A549 (cell line): ENCODE measurements around the gene ZNF521. TPM values are rescaled to one million over a fixed set of nuclear protein-coding genes. Genes with fewer than 3 reads are reported as not detected.

Experiments used
- ATAC-seq, 2 experiments: fragments of 200-7000 bp in 1 of 2; fragments of >200 bp in 1 of 2; cut with Nextera tagmentation in 1 of 2; cut with Tn5 transposase in 1 of 2; 3 replicates each; pipeline versions ENCODE4 v1.8.0 to v1.9.1; 2018 to 2020; ENCODE audit warnings: mild to moderate bottlenecking in 1 of 2, moderate library complexity in 1 of 2
- CTCF ChIA-PET: fragments of 300-600 bp; sonication (Branson Sonifier 250); formaldehyde crosslinking; extraction: SDS; loops from one replicate; lab custom pipeline; 2021; ENCODE audit warnings: antibody characterized with exemption, inconsistent platforms; lab: Yijun Ruan, JAX
- POLR2A ChIA-PET: fragments of 350-600 bp; formaldehyde crosslinking; extraction: SDS; loops from one replicate; lab custom pipeline; 2021; ENCODE audit warnings: antibody characterized with exemption, inconsistent platforms; lab: Yijun Ruan, JAX
- DNase-seq, 2 experiments: peaks; one replicate each; pipeline versions ENCODE4 v3.0.0 to v3.0.0-alpha.2; 2011 to 2016; ENCODE audit warnings: low read depth in 1 of 2, low spot score in 1 of 2
- FAIRE-seq: peaks from 2 replicates; lab custom pipeline; 2011; peaks lifted over from hg19 to GRCh38; lab: Jason Lieb, UNC
- H3K27ac ChIP-seq, 2 experiments: fragments of >200 bp; sonication (Bioruptor Twin); formaldehyde crosslinking; 3 replicates each; pipeline ENCODE4 v1.5.1; 2016 to 2017
- H3K4me1 ChIP-seq: fragments of >200 bp; sonication (Bioruptor Twin); formaldehyde crosslinking; 3 replicates; pipeline ENCODE4 v1.6.1; 2016
- H3K4me2 ChIP-seq: fragments of >200 bp; sonication (Bioruptor Twin); formaldehyde crosslinking; 3 replicates; pipeline ENCODE4 v1.6.1; 2016
- H3K4me3 ChIP-seq: fragments of >200 bp; sonication (Bioruptor Twin); formaldehyde crosslinking; 3 replicates; pipeline ENCODE4 v1.5.1; 2016
- H3K9me3 ChIP-seq: fragments of >200 bp; sonication (Bioruptor Twin); formaldehyde crosslinking; 3 replicates; pipeline ENCODE4 v1.6.1; 2016
- CBX8 ChIP-seq: fragments of 200-600 bp; sonication (generic); IDR thresholded peaks from 2 replicates; pipeline ENCODE4 v1.6.1; 2016
- EHF ChIP-seq: fragments of 250-450 bp; sonication (Bioruptor Pico); IDR thresholded peaks from 2 replicates; pipeline ENCODE4 v1.5.0; 2020; ENCODE audit warnings: mild to moderate bottlenecking
- FOSB ChIP-seq: fragments of 250-450 bp; sonication (Bioruptor Pico); IDR thresholded peaks from 2 replicates; pipeline ENCODE4 v1.5.0; 2020; ENCODE audit warnings: mild to moderate bottlenecking, moderate library complexity
- FOXS1 ChIP-seq: fragments of 250-450 bp; sonication (Bioruptor Pico); IDR thresholded peaks from 2 replicates; pipeline ENCODE4 v1.5.0; 2020; ENCODE audit warnings: mild to moderate bottlenecking, moderate library complexity
- GATA3 ChIP-seq: IDR thresholded peaks from 2 replicates; pipeline ENCODE4 v1.6.1; 2012; ENCODE audit warnings: borderline replicate concordance
- HES2 ChIP-seq: fragments of >200 bp; sonication (Bioruptor Twin); formaldehyde crosslinking; IDR thresholded peaks from 2 replicates; pipeline ENCODE4 v1.6.1; 2016
- HEYL ChIP-seq: fragments of 250-450 bp; sonication (Bioruptor Pico); IDR thresholded peaks from 2 replicates; pipeline ENCODE4 v1.8.0; 2021; ENCODE audit warnings: mild to moderate bottlenecking, moderate library complexity
- HMGXB4 ChIP-seq: fragments of 250-450 bp; sonication (Bioruptor Pico); IDR thresholded peaks from 2 replicates; pipeline ENCODE4 v1.5.0; 2021; ENCODE audit warnings: mild to moderate bottlenecking, moderate library complexity, borderline replicate concordance
- HOXB5 ChIP-seq: fragments of 250-450 bp; sonication (Bioruptor Pico); IDR thresholded peaks from 2 replicates; pipeline ENCODE4 v1.5.0; 2020; ENCODE audit warnings: mild to moderate bottlenecking, moderate library complexity
- JUN ChIP-seq, 2 experiments: fragments of >200 bp; sonication (Bioruptor Twin); formaldehyde crosslinking; IDR thresholded peaks; 2 replicates in 1 of 2; 3 replicates in 1 of 2; pipeline ENCODE4 v1.6.1; 2016 to 2017
- JUNB ChIP-seq: fragments of >200 bp; sonication (Bioruptor Twin); formaldehyde crosslinking; IDR thresholded peaks from 2 replicates; pipeline ENCODE4 v1.6.1; 2016
- MAZ ChIP-seq: fragments of 150-350 bp; IDR thresholded peaks from 2 replicates; pipeline ENCODE4 v1.6.1; 2014; ENCODE audit warnings: antibody characterized with exemption, low read depth, low read length, borderline replicate concordance
- NR3C1 ChIP-seq: fragments of >200 bp; sonication (Bioruptor Twin); formaldehyde crosslinking; IDR thresholded peaks from 3 replicates; pipeline ENCODE4 v1.6.1; 2017
- PBX3 ChIP-seq: IDR thresholded peaks from 2 replicates; pipeline ENCODE4 v1.6.1; 2012
- POLR2A ChIP-seq: IDR thresholded peaks from 2 replicates; pipeline ENCODE4 v1.6.1; 2012; ENCODE audit warnings: mild to moderate bottlenecking, low read length
- POLR2AphosphoS2 ChIP-seq: conservative IDR thresholded peaks from 2 replicates; pipeline ENCODE4 v1.6.1; 2012; ENCODE audit warnings: low read length, improper control_type of control experiment, inconsistent platforms
- RAD21 ChIP-seq, 2 experiments: fragments of >200 bp in 1 of 2; sonication (Bioruptor Twin) in 1 of 2; formaldehyde crosslinking in 1 of 2; IDR thresholded peaks in 1 of 2; conservative IDR thresholded peaks in 1 of 2; 2 replicates in 1 of 2; 3 replicates in 1 of 2; pipeline ENCODE4 v1.6.1; 2012 to 2018; ENCODE audit warnings: inconsistent platforms in 1 of 2
- RCOR1 ChIP-seq: fragments of 150-350 bp; IDR thresholded peaks from 2 replicates; pipeline ENCODE4 v1.6.1; 2014; ENCODE audit warnings: antibody characterized with exemption, low read length, low read depth
- RFX5 ChIP-seq: fragments of 450-650 bp; IDR thresholded peaks from 2 replicates; pipeline ENCODE4 v1.7.1; 2014; ENCODE audit warnings: antibody characterized with exemption, mild to moderate bottlenecking, moderate library complexity
- TP53 ChIP-seq: fragments of 250-450 bp; sonication (Bioruptor Pico); IDR thresholded peaks from 2 replicates; pipeline ENCODE4 v1.5.0; 2021; ENCODE audit warnings: mild to moderate bottlenecking, moderate library complexity
- USF2 ChIP-seq: fragments of 450-650 bp; IDR thresholded peaks from 2 replicates; pipeline ENCODE4 v1.6.1; 2014; ENCODE audit warnings: antibody characterized with exemption
- ZNF302 ChIP-seq: fragments of 250-450 bp; sonication (Bioruptor Pico); IDR thresholded peaks from 2 replicates; pipeline ENCODE4 v1.9.0; 2021; ENCODE audit warnings: inconsistent platforms, mild to moderate bottlenecking, moderate library complexity
- WGBS: methylation state at CpG from one replicate; pipeline ENCODE4 v1.1.6; 2017; ENCODE audit errors: missing lambda C conversion rate; 5-methylcytosine and 5-hydroxymethylcytosine counted together
- polyA plus RNA-seq, 4 experiments: library from polyadenylated mRNA; depleted of rRNA in 3 of 4; stranded (reverse); fragments of >200 nt; fragmentation: RNase III in 1 of 4; extraction: RNeasy Plus Mini Kit Qiagen cat#74134 plus additional on column Dnase treatment in 1 of 4; gene quantifications; 2 replicates in 3 of 4; 3 replicates in 1 of 4; pipeline ENCODE4 v1.2.3, GENCODE V29; 2011 to 2017

Gene ZNF521
- polyA plus RNA-seq, 2 of the 4 experiments (the other 2 are of a cell fraction): not detected

GRCh38 chr18:25308381-25308780 is 43.6 kb downstream of the ZNF521 start (continued):
- no peak for TF ChIP-seq USF2
- TF ChIP-seq RFX5: no peak
- TF ChIP-seq, all 56 proteins: peak for 0

GRCh38 chr18:25307192-25307591 is 44.8 kb downstream of the ZNF521 start:
- ATAC-seq: no peak
- ChIA-PET CTCF (no interaction called here), POLR2A (no interaction called here)

GRCh38 chr18:25306671-25307070 is 45.3 kb downstream of the ZNF521 start:
- Histone ChIP-seq H3K27ac (no peak overlapping the region), H3K4me3 (no peak overlapping the region), H3K4me1 (no peaks in the 10 kb centered on the region), H3K9me3 (no peaks in the 10 kb centered on the region), H3K4me2 (no peak overlapping the region)
- 0% methylated on average over 1 of the region's 1 CpG for WGBS
- FAIRE-seq: no peak
- ChIA-PET POLR2A (no interaction called here), CTCF (no interaction called here)
- ATAC-seq: no peak
- DNase-seq: no peak
- TF ChIP-seq NR3C1: no peak
- no peak for TF ChIP-seq RFX5

More at GRCh38 chr18:25307192-25307591, 44.8 kb downstream of the ZNF521 start:
- H3K4me3 ChIP-seq: no peak overlapping the region
- FAIRE-seq: no peak
- TF ChIP-seq CBX8 (no peak), FOXS1 (no peak), NR3C1 (no peak), FOSB (CRISPR knock-in tag) (no peak), RAD21 (conservative IDR thresholded peaks at IDR 0.05 in 1 of 2, IDR thresholded peaks at IDR 0.05 in 1 of 2) (no peak), JUN (IDR thresholded peaks at IDR 0.05) (no peak), RCOR1 (no peak), POLR2AphosphoS2 (no peak), HOXB5 (CRISPR knock-in tag) (no peak), MAZ (no peak), JUNB (no peak), POLR2A (no peak), ZNF302 (CRISPR knock-in tag) (no peak), GATA3 (no peak), EHF (no peak), TP53 (no peak), HES2 (no peak)
- 0% methylated on average over 1 of the region's 1 CpG for WGBS
- no peak overlapping the region for H3K4me2 ChIP-seq
- DNase-seq: no peak
- no peak overlapping the region for H3K27ac ChIP-seq
- no peaks in the 10 kb centered on the region for H3K9me3 ChIP-seq
- H3K4me1 ChIP-seq: no peaks in the 10 kb centered on the region

GRCh38 chr18:25305584-25305983 is 46.4 kb downstream of the ZNF521 start:
- H3K4me1 ChIP-seq: no peaks in the 10 kb centered on the region
- ATAC-seq (no peak), DNase-seq (no peak), FAIRE-seq (no peak)
- ChIA-PET CTCF (no interaction called here), POLR2A (no interaction called here)
- no peak overlapping the region for H3K4me2 ChIP-seq
- no peak for TF ChIP-seq HMGXB4 (CRISPR knock-in tag)
- no peak for TF ChIP-seq USF2
- TF ChIP-seq FOXS1: no peak
- TF ChIP-seq JUN (IDR thresholded peaks at IDR 0.05): no peak
- TF ChIP-seq PBX3: no peak
- TF ChIP-seq JUNB: no peak
- TF ChIP-seq HEYL (CRISPR knock-in tag): no peak
- H3K27ac ChIP-seq: no peak overlapping the region
- H3K9me3 ChIP-seq: no peaks in the 10 kb centered on the region
- no peak overlapping the region for H3K4me3 ChIP-seq
